Stimulated activated CD8-positive, alpha-beta memory T cell treated with anti-CD3 and anti-CD28 coated beads, Interleukin-7, amount 100 ng/mL, for 24 hours (primary cell): ENCODE results near the gene ADAM10.

Experiments
- DNase-seq: peaks from one replicate; pipeline ENCODE4 v3.0.0-alpha.2; 2020; ENCODE audit warnings: low read depth

ADAM10 gene

DNA sequence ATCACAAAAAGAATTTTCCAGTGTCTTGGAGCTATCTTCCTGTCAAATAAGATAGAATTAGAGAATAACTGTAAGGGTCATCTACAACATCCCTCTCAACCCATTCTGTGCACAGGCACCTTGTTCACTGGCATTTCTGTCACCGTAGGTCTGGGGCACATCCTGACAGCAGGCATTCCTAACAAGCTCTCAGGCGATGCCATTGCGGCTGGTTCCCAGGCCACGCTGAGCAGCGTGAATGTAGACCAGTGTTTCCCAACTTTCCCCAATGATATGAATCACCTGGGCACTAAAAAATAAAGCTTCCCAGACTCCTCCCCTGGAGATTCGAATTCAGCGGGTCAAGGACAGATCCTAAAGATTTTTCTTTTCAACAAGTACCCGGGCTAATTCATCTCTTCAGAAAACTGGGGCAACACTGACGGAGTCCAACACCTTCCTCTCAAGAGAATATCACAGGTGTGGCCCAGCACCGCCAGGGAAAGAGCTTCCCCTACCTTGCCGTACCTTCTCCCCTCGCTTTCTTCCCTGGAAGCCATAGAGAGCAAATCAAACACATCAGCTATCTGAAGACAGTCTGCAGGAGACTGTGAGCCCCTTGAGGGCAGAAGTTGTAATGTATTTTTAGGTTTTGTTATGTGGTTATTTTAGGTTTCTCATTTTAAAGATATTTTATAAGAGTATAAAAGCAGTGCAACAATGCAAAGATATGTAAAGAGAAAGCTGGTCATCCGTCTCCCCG, 174.3 kb downstream of the ADAM10 start:
- DNase-seq = no peak

DNA sequence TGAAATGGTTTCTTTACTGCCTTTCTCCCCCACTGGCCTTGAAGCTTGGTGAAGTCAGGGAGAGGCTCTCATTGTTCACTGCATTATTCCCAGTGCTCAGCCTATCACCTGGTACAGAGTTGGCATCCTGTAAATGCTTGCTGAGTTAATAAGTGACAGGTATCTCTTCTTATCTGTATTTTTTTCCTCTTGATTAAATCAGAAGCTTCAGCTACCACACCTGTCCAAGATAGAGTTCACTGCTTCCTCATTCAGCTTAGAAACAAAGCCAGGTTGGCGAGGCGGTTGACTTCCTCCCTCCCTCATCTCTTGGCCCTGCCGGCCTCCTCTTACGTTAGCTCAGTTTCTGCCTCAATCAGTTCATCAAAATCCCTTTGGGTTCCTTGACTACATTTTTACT, 174.9 kb downstream of the ADAM10 start:
- DNase-seq = no peak

DNA sequence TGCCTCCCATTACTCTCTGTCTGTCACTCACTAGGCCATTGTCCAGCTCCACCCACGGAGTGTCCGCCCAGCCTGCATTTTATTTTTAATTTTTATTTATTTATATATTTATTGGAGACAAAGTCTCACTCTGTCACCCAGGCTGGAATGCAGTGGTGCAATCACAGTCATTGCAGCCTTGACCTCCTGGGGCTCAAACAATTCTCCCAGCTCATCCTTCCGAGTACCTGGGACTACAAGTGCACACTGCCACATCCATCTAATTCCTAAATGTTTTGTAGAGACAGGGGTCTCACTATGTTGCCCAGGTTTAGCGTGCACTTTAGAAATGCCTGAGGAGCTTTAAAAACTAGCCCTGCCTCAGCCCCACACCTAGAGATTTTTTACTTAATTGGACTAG, 176.2 kb downstream of the ADAM10 start:
- no peak for DNase-seq

DNA sequence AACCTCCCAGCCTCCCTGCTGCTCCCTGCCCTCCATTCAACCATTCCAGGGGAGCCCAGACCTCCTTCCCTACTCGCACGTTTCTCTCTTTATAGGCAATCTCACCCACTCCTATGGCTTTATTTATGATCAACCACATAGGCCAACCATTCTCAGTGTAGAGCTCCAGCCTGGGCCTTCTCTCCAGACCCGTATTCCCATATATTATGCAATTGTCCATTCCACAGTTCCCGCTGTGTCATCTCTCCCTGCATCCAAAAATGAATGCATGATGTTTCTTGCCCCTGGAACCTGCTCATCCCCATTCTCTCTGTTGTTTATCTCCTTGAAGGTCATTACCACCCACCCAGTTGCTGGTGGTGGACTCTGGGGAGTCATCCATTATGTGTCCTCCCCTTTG, 177.0 kb downstream of the ADAM10 start:
- no peak for DNase-seq

DNA sequence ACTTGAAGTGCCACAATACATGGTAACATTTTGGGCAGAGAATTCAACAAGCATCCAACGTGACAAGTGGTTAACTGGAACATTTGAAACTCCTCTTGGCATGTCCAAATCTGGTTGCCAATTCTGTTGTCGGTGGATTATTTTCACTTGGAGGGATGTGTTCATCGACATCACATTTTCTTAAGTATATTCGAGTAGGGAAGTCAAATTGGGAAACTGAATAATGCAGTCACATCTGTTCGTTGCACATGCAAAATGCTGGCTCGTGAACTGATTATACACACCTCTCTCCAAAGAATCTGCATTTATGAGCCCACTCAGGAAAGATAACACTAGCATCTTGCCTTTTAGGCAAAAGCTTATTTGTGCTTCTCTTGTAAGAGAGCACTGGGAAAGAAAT, 178.0 kb downstream of the ADAM10 start:
- DNase-seq = no peak

DNA sequence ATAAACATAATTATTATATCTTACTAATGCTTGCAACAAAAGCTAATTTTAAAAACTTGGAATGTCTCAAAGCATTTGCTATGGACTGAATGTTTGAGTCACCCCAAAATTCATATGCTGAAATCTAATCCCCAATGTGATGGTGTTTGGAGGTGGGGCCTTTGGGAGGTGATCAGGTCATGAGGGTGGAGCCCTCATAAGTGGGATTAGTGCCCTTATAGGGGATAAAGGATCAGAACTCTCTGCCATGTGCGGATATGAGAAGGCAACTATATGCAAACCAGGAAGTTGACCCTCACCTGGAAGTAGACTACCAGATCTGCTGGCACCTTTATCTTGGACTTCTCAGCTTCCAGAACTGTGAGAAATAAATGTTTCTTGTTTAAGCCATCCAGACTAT, 180.1 kb downstream of the ADAM10 start:
- DNase-seq = no peak

DNA sequence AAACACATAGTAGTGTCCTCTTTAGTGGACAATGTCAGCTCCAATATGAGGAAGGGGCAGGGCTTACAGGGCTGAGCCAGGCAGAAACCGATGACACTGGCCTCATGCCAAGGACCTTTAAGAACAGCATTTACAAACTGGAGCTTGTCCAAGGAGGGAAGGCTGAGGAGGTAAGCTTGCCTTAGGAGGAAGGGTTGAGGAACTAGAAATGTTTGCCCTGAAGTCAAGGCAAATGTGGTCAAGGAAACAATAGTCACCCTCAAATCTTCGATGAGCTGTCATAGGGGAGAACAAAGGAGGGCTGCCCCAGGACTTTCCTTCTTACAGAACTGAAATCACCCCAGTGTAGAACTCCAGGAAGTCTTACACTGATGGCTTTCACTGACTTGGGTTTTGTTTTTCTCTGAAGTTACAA, 181.3 kb downstream of the ADAM10 start:
- DNase-seq = no peak

DNA sequence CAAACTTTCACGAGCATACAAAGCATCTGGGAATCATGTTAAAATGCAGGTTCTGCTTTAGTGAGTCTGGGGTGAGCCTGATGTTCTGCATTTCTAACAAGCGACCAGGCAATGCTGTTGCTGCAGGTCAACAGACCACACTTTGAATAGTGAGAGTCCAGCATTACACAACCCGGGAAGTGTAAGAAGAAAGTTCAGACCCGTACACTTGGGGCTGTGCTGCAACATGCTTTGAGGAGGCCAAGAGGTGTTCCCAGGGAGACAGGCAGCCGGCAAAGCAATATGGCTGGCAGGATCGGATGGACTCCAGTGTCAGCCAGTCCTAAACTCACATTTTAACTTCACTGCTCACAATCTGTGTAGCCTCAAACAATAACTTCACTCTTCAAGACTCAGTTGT, 183.5 kb downstream of the ADAM10 start:
- DNase-seq = no peak

DNA sequence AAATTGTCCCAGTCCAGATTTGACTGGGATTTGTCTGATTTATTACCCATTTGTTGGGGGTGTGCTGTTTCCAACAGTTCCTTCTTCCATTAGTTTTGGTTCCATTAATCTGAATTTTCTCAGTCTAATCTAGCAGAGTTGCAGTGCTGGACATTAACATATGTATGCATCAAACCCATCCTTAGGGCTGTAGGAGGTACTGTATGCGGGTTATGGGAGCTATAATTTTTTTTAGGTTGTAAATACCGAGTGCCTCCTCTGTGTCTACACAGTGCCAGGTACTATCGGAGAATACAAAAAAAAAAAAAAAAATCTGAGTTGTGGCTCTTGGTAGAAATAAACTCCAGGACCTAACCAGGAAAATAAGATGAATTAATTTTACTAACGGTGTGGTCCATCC, 183.9 kb downstream of the ADAM10 start:
- no peak for DNase-seq

DNA sequence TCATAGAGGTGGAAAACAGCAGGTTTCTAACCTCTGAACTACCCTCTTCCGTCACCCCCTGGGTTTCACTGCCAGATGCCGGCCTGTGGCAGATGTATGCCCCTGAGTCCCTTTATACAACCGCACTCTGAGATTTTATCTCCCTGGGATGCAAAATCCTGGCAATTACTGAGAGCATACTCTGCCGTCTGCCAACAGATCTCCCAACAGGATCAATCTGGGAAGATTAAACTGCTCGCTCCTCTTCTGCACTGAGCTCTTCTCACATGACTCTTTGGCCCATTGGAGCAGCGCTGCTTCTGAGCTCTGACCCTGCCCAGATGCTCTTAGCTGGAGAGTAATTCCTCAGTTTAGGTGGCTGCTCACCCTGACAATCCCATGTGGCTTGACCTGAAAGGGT, 184.5 kb downstream of the ADAM10 start:
- DNase-seq = no peak

DNA sequence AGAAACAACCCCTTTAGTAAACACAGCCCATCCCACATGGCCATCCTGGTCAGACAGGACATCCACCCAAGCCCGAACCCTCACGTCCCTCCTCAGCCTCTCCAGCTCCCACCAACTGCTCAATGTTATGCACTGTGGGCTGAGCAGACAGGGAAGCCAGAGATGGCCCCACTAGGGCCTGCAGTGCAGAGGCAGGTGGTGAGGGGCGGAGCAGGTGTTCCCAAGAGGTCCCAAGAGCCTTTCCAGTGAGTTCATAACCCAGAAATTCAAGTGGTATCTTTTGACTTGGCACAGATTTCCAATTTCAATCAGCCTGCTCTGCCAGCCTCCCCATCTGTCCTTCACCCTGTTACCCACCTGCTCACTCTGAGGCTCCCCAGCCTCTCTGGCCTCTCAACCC, 187.4 kb downstream of the ADAM10 start:
- no peak for DNase-seq

DNA sequence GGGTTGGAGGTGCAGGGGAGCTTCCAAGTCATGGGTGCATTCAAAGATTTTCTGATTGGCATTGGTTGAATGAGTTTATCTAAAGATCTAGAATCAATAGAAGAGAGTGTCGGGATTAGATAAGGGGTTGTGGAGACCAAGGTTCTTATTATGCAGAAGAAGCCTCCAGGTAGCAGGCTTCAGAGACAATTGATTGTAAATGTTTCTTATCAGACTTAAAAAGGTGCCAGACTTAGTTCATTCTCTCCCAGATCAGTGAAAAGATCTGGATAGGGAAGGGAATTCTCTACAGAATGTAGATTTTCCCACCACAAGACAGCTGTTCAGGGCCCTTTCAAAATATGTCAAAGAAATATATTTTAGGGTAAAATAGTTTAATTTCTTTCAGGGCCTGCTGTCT, 188.2 kb downstream of the ADAM10 start:
- DNase-seq = no peak

DNA sequence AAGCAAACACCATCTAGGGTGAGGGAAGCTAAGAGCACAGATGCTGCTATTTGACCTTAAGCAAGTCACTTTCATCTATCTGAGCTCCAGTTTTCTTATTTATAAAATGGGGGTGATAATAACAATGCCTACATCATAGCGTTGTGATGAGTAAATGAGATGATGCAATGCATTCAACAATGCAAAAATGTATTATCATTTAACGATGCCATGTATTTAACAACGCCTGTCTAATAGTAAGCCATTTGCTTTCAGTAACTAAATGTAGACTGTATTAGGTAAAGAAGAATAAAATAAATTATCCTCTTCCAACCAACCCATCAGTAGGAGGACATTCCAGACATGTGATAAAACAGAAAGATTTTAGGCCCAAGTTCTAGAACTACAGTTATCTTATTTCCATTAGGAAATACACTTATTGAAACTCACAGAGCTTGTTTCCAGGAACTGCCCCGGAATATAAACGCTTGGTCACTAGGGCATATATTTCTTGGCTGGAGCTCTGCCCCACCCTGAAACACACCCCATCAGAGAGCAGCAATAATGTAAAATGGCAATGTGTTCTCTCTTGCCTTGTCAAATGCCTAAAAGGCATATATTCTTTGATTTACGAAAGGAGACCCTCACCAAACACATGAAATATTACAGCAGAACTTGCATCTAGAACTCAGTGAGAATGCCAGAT, 189.5 kb downstream of the ADAM10 start:
- no peak for DNase-seq

DNA sequence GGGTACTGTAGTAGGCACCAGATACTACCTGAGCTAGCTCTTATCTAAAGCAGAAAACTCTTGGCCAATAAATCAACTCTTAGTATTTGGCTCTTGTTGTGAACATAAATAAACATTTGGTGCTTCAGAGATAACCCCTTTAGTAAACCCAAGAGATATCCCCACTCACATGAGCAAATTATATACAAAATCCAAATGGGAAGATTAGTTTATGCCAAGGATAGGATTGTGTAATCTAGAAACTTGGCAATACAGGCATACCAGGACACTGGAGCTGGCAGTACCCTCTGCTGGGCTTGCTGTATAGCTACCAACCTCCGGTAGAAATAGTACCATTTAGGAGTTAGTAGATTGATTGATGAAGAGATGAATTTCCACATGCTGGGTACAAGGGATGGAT, 190.7 kb downstream of the ADAM10 start:
- no peak for DNase-seq

DNA sequence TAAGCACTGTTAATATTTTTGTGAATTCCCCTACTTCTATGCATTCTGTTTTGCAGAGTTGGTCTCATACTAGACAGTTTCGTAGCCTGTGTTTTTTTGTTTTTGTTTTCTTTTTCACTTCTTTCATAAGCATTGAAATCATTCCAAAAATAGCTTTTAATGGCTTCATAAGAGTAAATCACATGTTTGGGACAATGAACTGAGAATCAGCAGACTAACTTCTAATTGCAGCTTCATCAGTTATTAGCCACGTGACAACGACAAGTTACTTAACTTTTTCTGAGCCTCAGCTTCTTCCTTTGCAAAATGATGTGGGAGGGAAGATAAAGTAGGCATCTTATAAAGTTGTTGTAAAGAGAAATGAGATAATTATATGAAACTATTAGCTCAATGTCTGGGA, 193.0 kb downstream of the ADAM10 start:
- DNase-seq = no peak

DNA sequence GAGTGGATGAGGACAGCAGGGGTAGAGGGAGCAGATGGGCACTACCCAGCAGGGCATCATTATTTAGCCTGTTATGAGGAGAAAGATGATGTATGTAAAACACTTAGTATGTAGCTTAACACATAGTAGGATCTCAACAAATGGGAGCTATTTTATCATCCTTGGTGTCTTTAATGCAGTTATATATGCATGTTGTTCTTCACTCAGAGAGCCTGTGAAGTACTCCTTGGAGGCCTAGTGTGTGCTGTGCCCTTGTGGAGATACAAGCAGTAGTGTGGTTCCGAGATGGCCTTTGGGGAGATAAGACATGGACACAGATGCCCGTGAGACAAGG, 193.5 kb downstream of the ADAM10 start:
- no peak for DNase-seq

DNA sequence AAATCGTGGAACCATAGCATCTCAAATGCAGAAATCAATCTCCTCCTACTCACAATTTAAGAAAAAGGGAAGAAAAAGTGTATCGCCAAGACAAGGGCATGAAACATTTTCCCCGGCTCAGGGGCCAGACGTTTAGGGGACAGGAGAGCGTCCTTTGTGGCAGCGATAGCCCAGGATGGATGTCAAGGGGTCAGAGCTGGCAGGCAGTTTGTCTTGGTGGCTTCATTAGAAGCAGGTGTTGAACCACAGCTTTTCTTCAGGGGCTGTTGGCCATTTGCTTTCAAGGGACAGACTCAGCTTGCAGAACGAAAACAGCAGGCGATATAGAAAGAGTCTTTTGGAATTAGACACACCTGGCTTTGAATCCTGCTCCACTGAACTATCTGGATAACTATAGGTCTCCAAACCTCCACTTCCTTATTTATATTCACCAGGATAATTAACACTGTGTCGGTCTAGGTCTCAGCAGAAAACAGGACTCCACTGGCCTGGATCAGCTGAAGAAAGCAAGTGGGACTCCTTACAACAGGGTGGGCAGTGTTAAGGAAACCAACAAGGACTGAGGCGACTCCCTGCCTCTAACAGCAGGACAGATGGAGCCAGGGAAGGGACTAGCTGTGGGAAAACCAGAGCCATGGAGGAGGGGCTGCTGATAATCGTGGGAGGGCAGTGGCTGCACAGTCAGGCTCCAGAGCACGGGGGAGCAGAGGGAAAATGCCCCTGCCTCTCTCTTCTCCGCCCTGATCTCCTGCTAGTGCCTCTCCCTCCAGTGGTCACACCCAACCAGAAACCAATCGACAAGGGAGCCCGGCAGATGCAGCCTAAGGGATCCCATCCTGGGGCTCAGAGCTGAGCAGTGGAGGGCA, 194.1 kb downstream of the ADAM10 start:
- DNase-seq = no peak

DNA sequence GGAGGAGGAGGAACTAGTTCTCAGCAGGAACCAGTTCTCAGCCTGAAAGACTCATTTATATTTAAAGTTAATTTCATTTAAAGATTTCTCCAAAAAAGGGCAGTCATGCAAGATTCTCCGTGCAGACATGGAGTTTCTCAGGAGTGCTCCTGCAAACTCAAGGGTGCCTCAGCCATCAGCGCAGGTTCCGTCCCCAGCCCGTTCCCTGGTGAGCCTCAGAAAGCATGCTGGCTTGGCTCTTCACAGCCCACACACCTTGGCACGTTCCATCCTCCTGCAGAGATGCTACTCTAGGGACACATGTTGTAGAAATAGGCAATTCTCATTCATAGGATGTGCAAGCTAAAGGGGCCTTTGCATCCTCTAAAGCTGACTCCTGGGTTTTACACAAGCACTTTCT, 194.7 kb downstream of the ADAM10 start:
- no peak for DNase-seq

DNA sequence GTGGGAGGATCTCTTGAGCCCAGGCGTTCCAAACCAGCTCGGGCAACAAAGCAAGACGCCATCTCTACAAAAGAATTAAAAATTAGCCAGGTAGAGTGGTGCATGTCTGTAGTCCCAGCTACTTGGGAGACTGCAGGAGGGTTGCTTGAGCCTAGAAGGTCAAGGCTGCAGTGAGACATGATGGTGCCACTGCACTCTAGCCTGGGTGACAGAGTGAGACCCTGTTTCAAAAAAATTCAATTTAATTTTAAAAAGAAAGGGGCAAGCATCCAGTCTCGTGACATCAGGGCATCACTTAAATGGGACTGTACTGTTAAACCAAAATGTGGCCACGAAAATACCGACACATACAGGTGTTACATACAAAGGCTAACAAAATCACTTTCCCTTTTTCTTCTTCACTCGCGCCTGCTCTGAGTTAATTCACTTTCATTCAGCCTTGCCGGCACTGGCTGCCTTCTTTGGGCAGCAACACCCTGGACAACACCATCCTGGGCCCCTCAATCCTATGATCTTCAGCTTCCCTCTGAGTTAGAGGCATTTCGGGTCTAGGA, 196.1 kb downstream of the ADAM10 start:
- DNase-seq = no peak

DNA sequence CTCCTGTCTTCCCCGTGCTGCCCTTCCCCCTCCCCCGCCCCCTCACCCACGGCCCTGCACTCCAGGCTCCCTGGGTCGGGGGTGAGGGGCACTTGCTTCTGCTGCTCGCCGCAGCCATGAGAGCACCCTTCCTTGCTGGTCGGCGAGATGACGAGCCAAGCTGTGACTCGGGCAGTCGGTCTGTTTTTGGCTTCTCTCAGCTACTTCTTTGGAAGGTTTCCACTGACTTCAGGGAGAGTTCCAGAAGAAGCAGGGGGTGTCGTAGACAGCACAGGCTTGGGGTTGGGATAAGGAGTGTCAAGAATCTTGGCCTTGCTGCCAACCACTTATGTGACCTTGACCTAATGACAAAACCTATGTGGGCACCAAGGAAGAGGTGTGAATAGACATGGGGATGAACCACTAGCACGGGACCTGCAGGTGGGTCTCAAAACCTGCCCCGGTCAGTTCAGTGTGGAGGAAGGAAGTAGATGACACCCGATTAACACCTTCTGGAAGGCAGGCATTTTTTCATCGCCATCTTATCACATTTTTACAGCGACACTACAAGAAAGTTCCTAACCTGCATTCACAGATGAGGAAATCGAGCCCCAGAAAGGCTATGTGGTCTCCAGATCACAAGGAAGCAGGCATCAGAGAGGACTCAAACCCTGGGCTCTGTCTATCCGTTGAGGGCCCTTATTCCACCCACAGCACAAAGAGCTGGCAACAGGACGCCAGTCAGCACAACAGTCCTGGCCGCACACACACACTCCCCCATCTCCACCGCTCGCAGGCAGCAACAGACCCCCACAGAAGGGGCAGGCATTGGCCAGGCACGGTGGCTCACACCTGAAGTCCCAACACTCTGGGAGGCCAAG, 196.8 kb downstream of the ADAM10 start:
- no peak for DNase-seq

DNA sequence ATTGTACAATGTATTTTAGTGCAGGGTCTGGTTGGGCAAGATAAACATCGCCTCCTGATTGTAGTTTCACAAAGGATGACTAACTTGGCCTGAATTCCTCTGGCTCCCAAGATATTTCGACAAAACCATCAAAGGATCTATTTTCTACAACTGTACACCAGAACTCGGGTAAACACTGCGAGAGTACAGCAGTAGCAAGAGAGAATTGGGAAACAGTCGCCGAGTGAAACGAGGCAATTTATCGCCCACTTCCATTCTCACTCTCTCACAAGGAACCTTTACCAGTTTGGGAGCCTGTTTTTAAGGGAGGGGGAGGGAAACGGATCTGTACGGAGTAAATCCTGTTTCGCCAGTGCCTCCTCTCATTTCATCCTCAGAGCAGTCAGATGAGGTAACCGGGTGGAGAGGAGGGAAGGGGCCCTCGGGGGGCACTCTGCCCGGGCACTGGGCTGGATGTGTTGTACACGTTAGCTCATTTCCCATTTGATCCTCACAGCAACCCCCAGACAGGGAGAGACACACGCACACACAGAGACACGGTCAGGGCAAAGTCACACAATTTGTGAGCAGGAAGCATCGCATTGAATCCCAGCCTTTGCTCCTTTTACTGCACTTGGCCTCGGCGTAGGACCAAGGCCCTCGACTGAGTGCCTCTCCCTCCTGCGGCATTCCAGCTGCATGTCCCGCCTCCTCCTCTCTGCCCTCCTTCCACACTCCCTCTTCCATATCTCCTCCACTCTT, 197.6 kb downstream of the ADAM10 start:
- DNase-seq = no peak
